ENCODE measurements around the gene PF4V1.

DNA sequence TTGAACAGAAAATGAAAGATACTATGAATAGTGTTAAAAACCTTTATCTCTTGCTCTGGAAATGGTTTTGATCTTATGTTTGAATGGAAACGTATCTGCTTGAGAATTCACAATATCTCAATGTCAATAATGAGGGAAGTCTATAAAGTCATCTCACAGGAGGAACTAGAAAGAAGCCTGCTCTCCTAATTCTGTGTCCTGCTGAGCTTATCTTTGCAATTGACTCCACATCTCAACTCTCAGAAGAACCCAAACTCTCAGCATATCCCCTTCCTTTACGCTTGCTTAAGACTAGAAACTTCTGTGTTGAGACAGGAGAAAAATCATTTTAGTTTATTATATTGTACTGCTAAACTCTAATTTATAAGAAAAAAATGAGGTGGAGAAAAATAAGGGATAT, 8.3 kb upstream of the PF4V1 start:
- TF ChIP-seq SUZ12 (IDR thresholded peaks at IDR 0.05; ENCODE audit: extremely low read depth, insufficient read depth, insufficient read length): no peak
- TF ChIP-seq ZNF274 (IDR thresholded peaks at IDR 0.05; ENCODE audit: low read depth, low read length): no peak
- TF ChIP-seq YY1 (IDR thresholded peaks at IDR 0.05; ENCODE audit: insufficient read depth, insufficient read length): no peak

Measured in NT2/D1 (cell line).